NCI-H1694 treated with DMSO at 0.1 percent for 48 hours (cell line): ENCODE data around the gene APOO.
"Not testable (repeated sequence)": the region's sequence is repeated elsewhere in the genome, so short reads cannot be mapped to it uniquely, and the experiment has no call there.

Experiments used
- DNase-seq: peaks from one replicate; lab custom pipeline; 2025; lab: John Stamatoyannopoulos, UW

The APOO gene

GRCh38 chrX:23859238-23859637, 48.5 kb downstream of the APOO start:
- not testable (repeated sequence) for DNase-seq

GRCh38 chrX:23857935-23858334, 49.8 kb downstream of the APOO start:
- DNase-seq: no peak

- DNase-seq: no peak
Measured at GRCh38 chrX:23857363-23857762, 50.4 kb downstream of the APOO start.

DNA sequence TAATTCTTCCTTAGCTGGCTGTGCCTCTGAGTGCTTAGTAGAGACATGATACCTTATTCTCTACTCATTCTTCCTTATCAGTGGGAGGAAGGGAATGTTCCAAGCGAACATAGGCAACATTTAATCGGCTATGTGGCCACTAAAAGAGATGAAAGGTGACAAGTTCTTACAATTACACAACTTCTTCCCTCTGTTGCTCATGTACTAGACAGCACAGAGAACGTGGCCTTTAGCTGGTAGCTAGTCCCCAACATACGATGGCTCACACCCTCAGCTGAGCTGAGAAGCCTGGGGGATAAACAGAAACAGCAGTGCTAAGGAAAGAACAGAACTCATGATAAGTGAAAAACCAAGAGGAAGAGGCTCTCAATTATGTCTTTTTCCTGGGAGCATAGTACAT, 52.2 kb downstream of the APOO start:
- DNase-seq: no peak

DNA sequence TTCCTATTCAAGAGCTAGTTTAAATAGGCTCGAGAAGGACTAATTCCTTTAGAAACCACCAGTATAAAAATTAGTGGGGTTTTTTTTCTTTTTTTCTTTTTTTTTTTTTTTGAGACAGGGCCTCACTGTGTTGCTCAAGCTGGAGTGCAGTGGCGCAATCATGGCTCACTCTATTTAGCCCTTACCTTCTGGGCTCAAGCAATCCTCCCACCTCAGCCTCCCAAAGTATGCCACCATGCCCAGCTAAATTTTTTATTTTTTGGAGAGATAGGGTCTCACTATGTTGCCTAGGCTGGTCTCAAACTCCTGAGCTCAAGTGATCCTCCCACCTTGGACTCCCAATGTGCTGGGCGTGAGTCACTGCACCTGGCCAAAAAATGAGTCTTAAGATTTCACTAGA, 52.8 kb downstream of the APOO start:
- DNase-seq: no peak

- no peak for DNase-seq
Measured at GRCh38 chrX:23854122-23854521, 53.6 kb downstream of the APOO start.

DNA sequence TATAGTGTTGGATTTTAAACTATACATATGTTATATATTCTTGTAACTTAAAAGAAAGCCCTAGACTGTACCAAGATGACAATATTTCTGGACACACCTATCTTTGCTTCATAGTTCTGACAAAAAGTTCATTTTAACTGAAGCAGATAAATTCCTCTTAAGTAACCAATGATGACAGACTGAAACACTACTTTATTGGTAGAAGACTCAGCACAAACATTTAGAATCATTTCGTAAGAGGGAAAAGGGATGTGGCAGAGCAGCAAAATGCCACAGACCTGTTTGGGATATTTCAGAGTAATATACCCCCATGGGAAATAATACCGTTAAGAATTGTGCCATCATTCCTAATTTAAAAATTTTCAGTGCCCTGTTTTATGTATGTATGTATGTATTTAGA, 56.2 kb downstream of the APOO start:
- no peak for DNase-seq

DNA sequence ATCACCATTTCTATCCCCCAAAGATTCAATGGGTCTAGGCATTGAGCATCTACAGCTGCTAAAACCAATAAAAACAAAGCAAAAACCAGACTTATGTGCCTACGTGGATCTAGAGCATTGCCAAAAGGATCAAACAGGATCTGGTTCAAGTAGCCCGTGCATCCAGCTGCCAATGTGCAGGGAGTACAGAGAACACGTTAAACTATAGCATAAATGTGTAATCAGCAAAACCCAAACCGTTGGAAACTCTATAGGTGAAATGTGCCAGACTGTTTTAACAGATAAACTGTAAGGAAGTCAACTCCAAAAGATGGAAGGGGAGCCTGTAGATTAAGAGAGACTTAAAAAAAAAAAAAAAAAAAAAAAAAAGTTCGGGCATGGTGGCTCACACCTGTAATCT, 58.5 kb downstream of the APOO start:
- no peak for DNase-seq

- DNase-seq: no peak
Measured at GRCh38 chrX:23845351-23845817, 62.4 kb downstream of the APOO start.

DNA sequence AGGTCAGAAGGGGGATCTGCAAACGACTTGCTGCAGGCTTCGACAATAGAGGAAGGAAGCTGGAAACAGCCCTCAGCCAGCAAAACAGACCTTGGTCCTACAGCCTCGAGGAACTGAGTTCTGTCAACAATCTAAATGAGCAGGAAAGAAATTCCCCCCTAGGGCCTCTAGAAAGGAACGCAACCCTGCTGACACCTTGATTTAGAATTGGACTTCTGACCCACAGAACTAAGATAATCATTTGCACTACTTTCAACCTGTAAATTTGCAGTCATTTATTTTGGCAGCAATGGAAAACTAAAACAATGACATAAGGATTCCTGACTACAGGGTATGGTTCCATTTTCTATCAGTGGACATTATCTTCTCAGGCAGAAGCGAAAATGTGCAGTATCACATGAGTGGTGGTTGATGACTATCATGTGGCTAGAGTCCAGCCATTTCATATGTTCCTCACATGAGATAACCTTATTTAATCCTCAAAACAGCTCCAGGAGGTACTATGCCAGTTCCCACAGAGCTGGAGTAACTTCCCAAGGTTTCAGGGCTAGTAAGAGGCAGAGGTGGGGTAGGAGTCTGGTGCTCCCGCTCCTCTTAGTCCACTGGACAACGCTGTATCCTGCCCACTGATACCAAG, 63.1 kb downstream of the APOO start:
- DNase-seq: no peak

DNA sequence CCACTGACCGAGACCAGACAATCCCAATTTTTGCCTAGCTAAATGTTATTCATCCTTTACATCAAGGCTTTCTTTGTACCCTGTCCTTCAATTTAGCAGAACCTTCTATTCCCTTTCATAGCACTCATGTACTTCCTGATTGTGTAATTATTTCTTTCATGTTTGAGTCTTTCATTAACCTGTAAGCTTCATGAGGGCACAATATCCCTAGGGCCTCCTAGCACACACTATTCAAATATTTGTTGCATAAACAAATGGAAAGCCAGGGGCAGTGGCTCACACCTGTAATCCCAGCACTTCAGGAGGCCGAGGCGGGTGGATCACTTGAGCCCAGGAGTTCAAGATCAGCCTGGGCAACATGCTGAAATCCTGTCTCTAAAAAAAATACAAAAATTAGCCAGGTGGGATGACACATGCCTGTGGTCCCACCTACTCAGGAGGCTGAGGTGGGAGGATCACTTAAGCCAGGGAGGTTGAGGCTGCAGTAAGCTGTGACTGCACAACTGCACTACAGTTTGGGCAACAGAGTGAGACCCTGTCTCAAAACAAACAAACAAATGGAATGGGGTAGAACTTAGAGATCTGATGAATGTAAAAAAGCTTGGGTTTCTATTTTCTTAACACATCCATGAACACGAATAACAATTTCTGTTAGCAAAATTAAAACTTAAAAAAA, 65.8 kb downstream of the APOO start:
- no peak for DNase-seq

DNA sequence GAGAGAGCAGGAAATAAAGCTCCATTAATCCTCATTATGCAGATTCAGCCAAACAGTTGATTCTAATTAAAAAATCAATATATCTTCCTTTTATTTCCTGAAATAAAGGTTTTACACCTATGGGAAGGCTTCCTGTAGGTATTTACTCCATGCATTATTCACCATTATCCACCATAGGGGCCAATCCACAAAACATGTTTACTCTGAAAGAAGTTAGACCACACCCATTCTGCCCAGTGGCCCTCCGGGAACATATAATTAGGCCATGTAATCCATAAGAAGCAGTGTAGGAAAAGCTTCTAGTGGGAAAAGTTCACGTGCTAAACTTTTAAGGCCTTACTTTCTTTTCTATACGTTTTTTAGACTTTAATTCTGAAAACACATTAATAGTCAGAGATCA, 67.1 kb downstream of the APOO start:
- DNase-seq: no peak

DNA sequence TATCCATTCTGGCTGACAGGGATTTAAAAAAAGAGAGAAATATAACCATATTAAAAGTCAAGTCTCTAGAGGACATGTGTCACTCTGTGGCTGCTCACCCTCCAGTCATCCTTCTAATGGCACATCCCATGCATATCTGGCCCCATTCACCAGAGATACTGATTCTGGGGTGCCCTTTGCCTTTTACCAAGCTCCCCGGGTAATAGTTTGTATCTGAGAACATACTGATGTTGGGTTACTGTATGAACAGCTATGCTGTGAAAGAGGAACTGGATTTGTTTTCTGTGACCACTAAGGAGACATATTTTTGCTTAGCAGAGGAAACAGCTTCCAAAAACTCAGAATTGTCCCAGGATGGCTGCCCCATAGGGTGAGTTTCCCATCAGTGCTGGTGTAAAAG, 68.8 kb downstream of the APOO start:
- no peak for DNase-seq

DNA sequence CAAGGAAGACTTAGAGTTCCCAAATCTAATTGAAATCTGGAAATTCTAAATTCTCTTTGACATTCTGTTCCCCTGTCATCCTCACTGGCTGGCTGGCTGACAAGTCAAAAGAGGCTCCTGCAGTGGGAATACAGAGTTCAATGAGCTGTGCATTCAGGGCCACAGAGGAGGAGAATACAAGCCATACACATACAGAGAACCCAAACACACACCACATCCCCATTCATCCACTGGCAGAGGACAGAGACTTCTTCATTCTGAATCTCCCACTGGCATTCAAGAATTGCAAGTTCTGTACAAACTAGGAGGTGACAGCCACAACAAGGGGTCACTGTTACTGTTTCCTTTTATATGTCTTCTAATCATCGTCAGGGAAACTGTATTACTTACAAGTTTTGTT, 75.0 kb downstream of the APOO start:
- DNase-seq: no peak

- DNase-seq: no peak
Measured at GRCh38 chrX:23828881-23829280, 78.9 kb downstream of the APOO start.

DNA sequence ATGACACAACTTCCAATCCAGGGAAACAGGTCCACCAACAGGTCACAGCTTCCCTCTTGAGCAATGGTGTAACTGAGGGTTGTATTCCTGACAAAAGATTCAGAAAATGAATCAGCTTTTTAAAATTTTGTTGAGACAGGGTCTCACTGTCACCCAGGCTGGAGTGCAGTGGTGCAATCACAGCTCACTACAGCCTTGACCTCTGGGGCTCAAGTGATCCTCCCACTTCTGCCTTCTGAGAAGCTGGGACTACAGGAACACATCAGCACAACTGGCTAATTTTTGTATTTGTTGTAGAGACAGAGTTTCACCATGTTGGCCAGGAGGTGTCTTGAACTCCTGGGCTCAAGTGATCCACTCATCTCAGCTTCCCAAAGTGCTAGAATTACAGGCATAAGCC, 81.1 kb downstream of the APOO start:
- no peak for DNase-seq

DNA sequence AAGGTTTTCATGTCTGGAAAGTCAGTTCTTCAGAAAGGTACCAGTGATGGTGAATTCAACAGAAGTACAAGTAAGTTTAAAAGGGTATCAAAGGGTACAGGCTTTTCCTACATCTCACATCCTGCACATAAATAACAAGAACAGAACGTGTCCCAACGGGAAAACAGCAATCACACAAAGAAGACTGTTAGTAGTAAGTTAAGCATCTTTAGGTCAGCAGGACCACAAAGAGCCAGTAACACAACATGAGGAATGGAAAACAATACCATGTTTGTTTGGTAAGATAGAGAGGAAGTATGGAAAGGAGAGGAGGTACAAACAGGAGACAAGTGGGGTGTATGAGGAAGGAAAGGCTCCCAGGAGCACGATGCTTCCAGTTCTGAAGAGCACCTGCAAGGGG, 81.5 kb downstream of the APOO start:
- DNase-seq: no peak

DNA sequence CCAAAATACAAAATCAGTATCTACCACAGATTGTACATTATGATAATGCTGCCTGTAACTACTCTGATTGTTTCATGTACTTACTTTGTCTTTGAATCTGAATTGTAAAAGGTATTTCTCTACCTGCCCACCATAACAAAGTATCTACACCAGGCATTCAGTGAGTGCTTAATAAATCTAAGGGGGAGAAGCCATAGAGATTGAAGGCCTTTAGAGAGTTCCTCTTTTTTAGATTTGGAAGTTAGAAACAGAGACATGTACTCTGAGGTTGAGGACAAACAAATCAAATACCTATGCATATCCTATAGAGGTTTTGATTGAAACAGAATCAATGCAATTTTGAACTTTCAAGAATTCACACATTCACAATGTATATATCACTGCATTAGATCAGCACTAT, 82.1 kb downstream of the APOO start:
- DNase-seq: no peak

DNA sequence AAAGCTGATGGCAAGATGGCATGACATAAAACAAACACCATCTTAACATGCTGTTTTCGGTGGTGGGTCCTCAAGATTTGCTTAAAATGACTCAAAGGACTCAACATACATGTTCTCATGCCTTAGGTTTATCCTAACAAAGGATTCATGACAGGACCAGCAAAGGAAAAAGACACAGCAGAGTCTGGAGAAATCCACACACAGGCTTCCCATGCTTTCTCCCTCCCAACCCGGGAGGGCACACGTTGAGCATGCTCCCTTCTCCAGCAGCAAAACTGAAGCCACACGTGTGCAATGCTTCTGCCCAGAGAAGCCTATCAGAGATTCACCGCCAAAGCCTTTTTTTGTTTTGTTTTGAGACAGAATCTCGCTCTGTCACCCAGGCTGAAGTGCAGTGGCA, 84.9 kb downstream of the APOO start:
- no peak for DNase-seq

- no peak for DNase-seq
Measured at GRCh38 chrX:23822397-23822796, 85.3 kb downstream of the APOO start.

- no peak for DNase-seq
Measured at GRCh38 chrX:23821847-23822246, 85.9 kb downstream of the APOO start.

- DNase-seq: no peak
Measured at GRCh38 chrX:23820235-23820782, 87.4 kb downstream of the APOO start.

DNA sequence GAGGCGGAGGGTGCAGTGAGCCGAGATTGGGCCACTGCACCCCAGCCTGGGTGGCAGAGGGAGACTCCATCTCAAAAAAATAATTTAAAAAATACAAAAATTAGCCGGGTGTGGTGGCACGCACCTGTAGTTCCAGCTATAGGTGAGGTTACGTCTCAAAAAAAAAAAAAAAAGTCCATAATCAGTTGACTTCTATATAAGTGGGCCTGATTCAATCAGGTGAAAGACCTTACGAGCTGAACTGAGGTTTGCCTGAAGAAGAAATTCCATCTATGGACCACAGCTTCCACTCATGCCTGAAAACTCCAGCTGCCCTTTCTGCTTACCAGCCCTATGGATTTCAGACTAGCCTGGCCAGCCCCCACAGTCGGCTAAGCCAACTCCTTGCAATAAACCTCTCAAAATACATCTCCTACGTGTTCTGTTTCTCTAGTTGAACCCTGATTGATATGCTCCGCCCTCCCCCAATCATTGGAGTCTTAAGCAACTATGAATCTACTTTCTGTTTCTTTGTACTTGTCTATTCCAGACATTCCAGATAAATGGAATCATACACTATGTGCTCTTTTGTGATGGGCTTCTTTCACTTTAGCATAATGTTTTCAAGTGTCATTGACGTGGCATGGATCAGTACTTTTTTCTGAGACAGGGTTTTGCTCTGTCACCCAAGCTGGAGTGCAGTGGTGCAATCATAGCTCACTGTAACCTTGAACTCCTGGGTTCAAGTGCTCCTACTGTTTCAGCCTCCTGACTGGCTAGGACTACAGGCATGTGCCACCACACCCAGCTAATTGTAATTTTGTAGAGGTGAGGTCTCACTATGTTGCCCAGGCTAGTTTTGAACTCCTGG, 88.1 kb downstream of the APOO start:
- DNase-seq: no peak
